GM12891 (cell line): ENCODE measurements around the gene TRAPPC6A.

Experiments used
- POLR2A ChIP-seq: IDR thresholded peaks from 2 replicates; pipeline ENCODE4 v1.6.1; 2011; ENCODE audit warnings: low read depth, low read length, control low read depth
- POLR2AphosphoS5 ChIP-seq: IDR thresholded peaks from 2 replicates; pipeline ENCODE4 v1.6.1; 2011; ENCODE audit warnings: low read depth, low read length, control low read depth
- SPI1 ChIP-seq: IDR thresholded peaks from 2 replicates; pipeline ENCODE4 v1.6.1; 2011; ENCODE audit warnings: low read depth, low read length, control low read depth

DNA sequence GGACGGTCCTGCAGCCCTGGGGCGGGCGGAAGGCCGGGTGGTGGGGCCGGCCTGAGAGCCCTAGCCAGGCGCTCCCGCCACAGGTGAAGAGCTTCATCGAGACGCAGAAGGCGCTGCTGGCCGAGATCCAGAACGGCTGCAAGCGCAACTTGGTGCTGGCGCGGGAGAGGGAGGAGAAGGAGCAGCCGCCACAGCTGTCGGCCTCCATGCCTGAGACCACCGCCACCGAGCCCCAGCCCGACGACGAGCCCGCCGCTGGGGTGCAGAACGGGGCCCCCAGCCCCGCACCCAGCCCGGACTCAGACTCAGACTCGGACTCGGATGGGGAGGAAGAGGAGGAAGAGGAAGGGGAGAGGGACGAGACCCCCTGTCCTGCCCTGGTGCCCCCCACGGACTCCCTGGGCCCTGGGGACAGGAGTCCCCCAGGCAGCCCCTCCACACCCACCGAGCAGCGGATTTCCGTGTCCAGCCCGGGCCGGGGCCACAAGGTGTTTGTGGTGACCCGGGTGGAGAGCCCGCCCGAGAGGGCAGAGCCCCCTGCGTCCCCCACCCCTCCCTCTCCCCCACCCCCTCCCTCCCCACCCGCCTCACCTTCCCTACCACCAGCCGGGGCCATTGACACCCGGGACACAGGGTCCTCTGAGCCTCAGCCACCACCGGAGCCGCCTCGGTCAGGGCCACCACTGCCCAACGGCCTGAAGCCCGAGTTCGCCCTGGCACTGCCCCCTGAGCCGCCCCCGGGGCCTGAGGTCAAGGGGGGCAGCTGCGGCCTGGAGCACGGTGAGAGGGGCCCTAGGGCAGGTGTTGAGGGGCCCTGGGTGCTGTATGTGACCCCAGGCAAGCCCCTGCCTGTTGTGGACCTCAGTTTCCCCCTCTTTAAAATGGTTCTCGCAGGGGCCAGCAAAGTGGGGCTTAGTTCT lies 32.5 kb downstream of the TRAPPC6A start:
- TF ChIP-seq SPI1: no peak
- TF ChIP-seq POLR2A: no peak
- TF ChIP-seq POLR2AphosphoS5: no peak
